Hindlimb muscle (tissue), 1 donor: Measurements from ENCODE around the gene KIRREL1. TPM values are rescaled to one million over a fixed set of nuclear protein-coding genes. Genes with fewer than 3 reads are reported as not detected.

Experiments used
- DNase-seq: peaks from one replicate; pipeline ENCODE4 v3.0.0-alpha.2; 2013
- polyA plus RNA-seq: library from polyadenylated mRNA; unstranded; fragments of 120-200 nt; gene quantifications from one replicate; pipeline ENCODE4 v1.2.1, GENCODE V29; 2013; ENCODE audit not compliant: insufficient read length

KIRREL1 gene
- polyA plus RNA-seq, 1 donor = 28.7 TPM

- no peak for DNase-seq
Observed at GRCh38 chr1:158147869-158148268, 154.4 kb downstream of the KIRREL1 start.

GRCh38 chr1:158148468-158148867, 155.0 kb downstream of the KIRREL1 start:
- no peak for DNase-seq

GRCh38 chr1:158149175-158149574, 155.7 kb downstream of the KIRREL1 start:
- DNase-seq = no peak

Other genes starting within 250 kb of the KIRREL1 start
- gene FCRL2, start 216.5 kb upstream of the KIRREL1 start, polyA plus RNA-seq = not detected
- 0.09 TPM for gene FCRL1, start 173.5 kb upstream of the KIRREL1 start, polyA plus RNA-seq
- not detected for gene CD5L, start 151.8 kb upstream of the KIRREL1 start, polyA plus RNA-seq
- 1.9 TPM for gene CD1D, start 187.2 kb downstream of the KIRREL1 start, polyA plus RNA-seq